HUDEP-2 (cell line): ENCODE results near the gene SLC9A7.

Experiments
- DNase-seq, 76 experiments: peaks; one replicate each; lab custom pipeline; 2025; ENCODE audit not compliant: unreplicated experiment in 76 of 76; lab: John Stamatoyannopoulos, UW

SLC9A7 gene

GRCh38 chrX:46618947-46619346 lies 140.0 kb downstream of the SLC9A7 start:
- DNase-seq = no peak

GRCh38 chrX:46617906-46618305 lies 141.0 kb downstream of the SLC9A7 start:
- DNase-seq = no peak

- no peak for DNase-seq
These were observed 147.1 kb downstream of the SLC9A7 start for GRCh38 chrX:46611658-46612362.

- DNase-seq = no peak
These were observed 148.8 kb downstream of the SLC9A7 start for GRCh38 chrX:46610070-46610658.

GRCh38 chrX:46607916-46608315 lies 151.0 kb downstream of the SLC9A7 start:
- DNase-seq = no peak

- no peak for DNase-seq
These were observed 156.3 kb downstream of the SLC9A7 start for GRCh38 chrX:46602468-46603102.

GRCh38 chrX:46601283-46601682 lies 157.6 kb downstream of the SLC9A7 start:
- no peak for DNase-seq

- no peak for DNase-seq
These were observed 159.8 kb downstream of the SLC9A7 start for GRCh38 chrX:46599051-46599560.

GRCh38 chrX:46597771-46598170 lies 161.1 kb downstream of the SLC9A7 start:
- DNase-seq = no peak

- no peak for DNase-seq
These were observed 161.7 kb downstream of the SLC9A7 start for GRCh38 chrX:46597208-46597607.

- DNase-seq = no peak
These were observed 163.8 kb downstream of the SLC9A7 start for GRCh38 chrX:46595084-46595483.

- no peak for DNase-seq
These were observed 168.8 kb downstream of the SLC9A7 start for GRCh38 chrX:46589977-46590723.

- DNase-seq = peak in 1 of 76 experiments; percentile 2
These were observed 170.7 kb downstream of the SLC9A7 start for GRCh38 chrX:46588263-46588662.

- DNase-seq = no peak
These were observed 171.2 kb downstream of the SLC9A7 start for GRCh38 chrX:46587753-46588171.

- DNase-seq = no peak
These were observed 171.8 kb downstream of the SLC9A7 start for GRCh38 chrX:46587158-46587557.

- DNase-seq = no peak
These were observed 174.2 kb downstream of the SLC9A7 start for GRCh38 chrX:46584736-46585135.

GRCh38 chrX:46582966-46583365 lies 176.0 kb downstream of the SLC9A7 start:
- no peak for DNase-seq

- no peak for DNase-seq
These were observed 176.6 kb downstream of the SLC9A7 start for GRCh38 chrX:46582325-46582724.

GRCh38 chrX:46580613-46581012 lies 178.3 kb downstream of the SLC9A7 start:
- DNase-seq = no peak

- DNase-seq = no peak
These were observed 179.7 kb downstream of the SLC9A7 start for GRCh38 chrX:46579250-46579649.
